GM21390 (cell line): ENCODE data around the gene DLG4.

Source experiments
- ATAC-seq: cut with Tn5 transposase; IDR thresholded peaks from one replicate; pipeline ENCODE4 v1.9.1; 2021; ENCODE audit not compliant: unreplicated experiment

DLG4 gene

DNA sequence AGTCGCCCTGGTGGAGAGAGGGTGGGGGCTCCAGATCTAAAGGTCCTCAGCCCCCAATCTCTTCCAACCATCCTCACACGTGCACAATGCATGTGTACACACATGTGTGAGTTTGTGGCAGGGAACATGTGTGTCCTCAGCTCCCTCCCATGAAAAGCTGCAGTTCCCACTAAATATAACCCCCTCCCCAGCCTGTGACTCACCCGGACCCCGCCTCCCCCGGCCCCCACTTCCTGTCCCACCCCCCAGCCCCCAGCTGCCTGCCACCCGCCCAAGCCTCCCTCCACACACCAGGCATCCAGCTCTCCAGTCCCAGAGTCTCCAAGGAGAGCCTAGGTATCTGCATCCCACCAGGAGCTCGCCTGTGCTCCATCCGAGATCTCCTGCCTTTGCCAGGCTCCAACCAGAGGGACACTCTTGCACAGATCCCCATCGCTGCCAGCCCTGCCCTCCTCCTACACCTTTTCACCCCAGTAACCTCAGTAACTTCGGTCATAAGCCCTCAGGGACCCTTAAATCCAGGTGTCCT lies 3.9 kb downstream of the DLG4 start:
- ATAC-seq = no peak

DNA sequence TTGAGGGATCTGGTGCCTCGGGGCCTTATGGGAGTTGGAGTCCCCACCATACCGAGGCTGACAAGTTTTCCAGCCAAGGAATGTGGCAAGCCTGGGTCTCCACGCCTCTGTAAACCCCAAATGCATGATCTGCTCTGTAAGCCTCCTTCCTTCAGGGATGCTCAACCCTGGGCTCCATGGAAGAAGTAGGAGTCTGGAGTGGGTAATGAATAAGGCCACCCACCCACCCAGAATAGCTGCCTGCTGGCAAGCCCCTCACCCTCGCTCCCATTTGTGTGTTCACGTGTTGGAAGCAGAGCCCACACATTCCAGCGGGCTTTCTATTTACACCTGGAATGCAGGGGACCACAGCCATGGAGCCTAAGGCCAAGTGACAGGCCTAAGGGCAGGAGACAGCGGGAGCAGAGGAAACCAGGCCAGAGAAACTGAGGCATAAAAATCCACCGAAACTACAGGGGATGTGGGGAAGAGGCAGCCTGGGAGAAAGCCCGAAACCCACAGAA lies 4.4 kb downstream of the DLG4 start:
- no peak for ATAC-seq

DNA sequence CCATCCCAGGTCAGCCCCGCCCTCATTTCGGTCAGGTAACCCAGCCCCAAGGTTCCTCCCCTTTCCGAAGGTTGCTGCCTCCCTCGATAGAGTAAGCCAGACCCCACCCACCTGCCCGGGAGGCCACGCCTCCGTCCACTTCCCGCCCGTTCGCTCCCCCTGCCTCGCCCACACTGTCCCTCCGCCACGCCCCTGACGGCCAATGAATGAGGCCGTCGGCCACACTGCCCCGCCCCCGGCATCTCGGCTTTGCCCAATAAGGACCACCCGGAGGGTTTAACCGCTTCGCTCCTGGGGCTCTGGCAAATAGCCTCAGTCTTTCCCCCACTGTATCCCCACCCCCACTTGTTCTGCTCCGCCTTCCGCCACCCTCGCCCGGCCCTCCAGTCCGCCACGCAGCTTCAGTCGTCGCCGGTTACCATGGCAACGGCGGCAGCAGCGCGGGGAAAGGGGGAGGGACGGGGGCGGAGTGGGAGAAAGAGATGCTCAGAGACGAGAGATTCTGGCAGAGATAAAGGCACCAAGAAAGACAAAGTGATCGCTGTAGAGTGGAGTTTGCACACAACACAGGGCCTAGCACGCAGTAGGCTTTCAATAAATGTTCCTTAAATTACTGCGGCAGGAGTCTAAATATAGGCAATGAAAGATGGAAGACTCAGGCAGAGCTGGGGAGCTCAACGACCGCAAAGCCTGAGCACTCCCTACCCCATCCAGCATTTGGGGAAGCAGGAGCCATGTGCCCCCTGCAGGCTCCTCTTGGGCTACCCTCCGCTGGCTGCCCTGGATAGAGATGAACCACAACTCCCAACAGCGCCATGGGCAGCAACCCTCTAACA lies 5.1 kb downstream of the DLG4 start:
- ATAC-seq = peak; percentile 68

DNA sequence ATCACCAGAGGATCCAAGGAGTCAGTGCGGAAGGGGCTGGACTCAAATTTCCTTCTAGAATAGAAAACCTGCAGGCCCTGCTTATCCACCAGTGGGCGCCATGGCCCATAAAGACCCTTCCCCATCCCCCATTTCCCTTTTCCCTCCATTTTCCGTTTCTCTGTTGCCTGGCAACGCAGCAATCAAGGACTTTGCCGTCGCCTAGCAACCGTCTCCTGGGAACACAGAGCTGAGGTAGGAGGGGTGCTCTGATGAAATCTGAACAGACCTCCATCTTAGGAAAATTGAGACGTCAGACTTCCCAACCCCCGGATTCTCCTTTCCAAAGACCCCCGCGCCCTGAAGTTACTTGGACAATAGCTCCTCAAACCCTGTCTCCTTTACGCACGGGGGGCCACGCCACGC lies 5.7 kb downstream of the DLG4 start:
- ATAC-seq = no peak

DNA sequence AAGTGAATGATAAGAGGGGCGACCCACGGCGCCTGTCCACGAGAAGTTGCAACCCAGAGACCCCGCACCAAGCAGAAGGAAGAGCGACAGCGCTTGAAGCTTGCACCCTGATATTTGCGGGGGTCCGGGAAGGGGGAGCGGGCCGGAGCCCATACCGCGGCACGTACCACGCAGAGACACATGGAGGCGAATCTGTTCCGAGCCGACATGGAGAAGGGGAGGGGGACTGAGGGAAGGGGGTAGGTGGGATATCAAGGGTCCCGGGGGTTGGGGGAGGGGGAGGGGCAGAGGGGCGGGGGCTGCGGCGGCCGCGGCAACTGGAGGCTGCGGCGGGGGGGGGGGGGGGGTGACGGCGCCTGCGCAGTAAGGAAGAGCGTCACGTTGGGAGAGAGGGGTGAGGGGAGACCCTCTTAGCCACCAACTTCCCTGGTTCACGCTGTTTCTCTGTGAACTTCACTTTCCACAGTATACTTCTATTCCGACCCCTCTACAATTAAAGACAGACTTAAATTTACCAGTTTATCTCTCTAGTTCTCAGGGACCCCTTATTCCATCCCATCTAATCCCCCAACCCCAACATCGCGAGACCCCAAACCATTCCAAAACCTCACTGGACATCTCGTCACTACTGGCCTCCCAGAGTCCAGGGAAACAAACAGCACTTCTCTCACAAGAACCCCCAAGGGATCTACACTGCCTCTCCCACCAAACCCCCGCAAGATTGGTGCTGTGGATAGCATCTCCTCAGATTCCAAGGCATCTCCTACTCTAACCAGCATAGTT lies 8.0 kb downstream of the DLG4 start:
- no peak for ATAC-seq

DNA sequence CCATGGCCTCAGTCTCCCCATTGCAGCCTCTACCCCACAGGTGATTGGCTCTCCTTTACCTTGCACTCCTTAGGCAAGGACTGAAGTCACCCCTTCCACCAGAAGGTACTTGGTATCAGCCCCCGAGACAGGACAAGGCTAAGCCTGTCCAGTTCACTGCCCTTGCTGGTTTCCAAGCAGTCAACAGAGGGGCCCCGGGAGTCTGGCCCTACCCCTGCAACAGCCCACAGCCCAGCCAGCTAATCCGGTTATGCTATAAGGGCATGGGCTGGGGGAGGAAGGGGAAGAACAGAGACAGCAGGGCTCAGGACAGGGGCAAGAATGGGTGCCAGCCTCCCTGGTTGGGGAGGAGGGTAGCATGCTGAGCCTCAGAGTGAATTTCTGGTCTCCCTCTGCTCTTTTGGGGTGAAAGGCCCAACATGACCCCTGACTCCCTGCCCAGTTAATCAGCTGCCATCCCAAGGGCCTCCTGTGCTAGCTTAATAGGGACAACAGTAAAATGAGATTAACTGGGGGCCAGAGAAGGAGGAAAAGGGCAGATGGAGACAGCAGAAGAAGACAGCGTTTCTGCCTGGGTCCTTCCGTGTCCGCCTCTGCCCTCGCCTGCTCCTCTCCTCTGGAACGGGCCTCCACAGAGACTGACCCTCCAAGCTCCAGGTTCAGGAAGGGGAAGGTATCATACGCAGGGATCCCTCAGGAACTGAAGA lies 10.7 kb downstream of the DLG4 start:
- no peak for ATAC-seq

DNA sequence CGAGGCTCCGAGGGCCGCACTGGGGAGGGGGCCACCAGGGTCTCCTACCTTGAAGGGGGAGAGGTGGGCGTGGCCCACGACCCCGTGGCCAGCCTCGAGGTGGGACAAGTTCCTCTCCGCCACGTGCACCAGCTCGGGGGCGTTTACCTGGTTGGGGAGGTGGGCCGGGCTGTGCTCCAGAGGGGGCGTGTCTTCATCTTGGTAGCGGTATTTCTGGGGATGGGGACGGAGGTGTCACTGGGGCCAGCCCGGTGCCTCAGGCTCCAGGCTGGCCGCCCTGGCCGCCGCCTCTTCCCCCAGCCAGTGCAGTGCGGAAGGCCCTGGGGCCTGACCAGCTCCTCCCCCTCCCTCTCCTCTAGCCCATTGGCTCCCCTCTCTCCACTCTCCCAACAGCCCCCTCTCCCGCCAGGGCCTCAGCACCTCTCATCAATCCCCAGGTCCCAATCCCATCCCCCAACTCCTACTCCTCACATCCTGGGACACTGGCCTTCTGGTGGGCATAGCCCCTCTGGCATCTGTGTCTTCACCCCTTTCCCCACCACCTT lies 11.5 kb downstream of the DLG4 start:
- ATAC-seq = no peak

DNA sequence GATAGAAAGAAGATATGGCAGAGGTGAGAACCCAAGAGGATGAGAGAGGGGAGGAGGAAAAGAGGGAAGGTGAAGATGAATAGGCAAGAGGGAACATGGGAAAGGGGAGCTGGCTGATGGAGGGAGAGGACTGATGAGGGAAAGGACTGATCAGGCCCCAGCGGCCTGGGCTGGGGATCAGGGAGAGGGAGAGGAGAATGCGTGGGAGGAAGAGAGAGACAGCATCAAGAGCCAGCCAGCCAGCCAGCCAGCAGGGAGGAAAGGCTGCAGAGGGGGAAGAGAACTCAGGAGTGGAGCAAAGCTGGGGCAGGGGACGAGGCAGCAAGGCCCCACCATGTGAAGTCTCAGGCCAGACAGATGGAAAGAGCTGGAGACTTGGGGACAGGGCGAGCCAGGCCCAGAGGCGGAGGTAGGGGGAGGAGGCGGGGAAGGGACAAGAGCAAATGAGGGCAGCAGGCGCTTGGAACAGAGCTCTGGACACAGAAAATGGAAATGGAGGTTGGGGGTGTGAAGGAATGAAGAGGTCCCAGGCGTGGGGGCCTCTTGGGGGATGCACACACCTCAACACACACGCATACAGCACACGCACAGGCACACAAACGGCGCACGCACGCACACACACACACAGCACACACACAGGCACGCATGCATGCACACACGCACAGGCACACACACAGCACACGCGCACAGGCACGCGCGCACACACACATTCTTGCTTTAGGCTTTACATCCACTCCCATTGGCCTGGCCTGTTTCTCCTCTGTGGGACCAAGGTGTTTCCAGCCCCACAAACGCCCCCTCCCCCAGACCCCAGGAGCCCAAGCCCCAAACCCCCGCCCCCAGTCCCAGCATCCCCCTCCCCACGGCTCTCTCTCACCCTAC lies 12.3 kb downstream of the DLG4 start:
- no peak for ATAC-seq

DNA sequence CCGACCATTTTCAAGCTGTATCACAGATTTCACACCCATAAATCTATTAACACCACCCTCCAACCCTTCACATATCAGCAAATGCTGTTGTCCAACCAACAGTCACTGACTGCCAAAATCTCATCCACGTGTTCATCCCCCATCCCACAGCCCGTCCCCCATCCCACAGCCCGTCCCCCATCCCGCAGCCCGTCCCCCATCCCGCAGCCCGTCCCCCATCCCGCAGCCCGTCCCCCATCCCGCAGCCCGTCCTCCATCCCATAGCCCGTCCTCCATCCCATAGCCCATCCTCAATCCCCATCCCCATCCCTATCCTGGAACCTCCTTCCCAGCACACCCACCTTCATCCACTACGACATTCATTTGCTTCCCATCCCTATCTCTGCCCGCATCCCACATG lies 14.1 kb downstream of the DLG4 start:
- ATAC-seq = no peak

DNA sequence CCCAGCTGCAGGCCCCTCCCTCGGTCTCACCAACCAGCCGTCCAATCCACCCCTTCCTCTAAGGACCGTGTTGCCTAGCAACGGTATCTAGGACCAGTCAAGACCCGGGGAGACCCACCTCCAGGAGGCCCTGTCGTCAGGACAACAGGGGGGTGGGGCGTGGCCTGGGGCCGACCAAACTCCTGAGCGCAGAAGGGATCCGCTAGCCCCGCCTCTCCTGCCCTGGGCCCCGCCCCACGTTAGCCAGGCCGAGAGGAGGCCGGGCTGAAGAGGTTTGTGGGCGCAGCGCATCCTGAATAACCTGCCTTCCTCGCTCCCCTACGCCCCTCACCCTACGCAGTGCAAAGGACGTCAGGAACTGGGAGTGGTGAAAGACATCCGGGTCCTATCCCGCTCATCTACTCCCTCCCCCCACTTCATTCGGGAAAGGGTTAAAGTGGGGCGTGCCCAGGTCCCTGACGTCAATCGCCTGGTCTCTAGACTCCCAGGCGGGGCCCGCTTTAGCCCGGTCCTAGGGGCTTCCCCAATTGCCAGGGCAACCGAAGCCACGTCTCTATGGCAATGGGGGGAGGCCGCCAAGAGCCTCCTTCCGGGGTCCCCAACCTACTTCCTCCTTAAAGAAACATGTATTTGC lies 14.7 kb downstream of the DLG4 start:
- peak; percentile 78 for ATAC-seq

DNA sequence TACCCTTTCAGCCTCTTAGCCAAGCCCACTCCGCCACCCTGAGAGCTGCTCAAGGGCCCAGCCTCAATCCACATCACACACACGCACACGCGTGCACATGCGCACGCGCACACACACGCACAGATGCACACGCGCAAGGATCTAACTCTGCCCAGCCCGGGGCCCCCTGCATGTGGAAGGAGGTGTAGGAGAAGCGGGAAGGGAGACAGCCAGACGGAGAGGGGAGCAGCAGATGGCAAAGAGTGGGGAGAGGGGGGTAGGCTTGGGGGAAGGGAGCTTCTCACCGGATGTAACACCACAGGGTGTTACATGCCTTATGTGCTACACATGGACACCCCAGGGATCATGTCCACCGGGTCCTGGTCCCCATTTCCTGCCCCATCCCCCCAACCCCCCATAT lies 15.3 kb downstream of the DLG4 start:
- no peak for ATAC-seq

DNA sequence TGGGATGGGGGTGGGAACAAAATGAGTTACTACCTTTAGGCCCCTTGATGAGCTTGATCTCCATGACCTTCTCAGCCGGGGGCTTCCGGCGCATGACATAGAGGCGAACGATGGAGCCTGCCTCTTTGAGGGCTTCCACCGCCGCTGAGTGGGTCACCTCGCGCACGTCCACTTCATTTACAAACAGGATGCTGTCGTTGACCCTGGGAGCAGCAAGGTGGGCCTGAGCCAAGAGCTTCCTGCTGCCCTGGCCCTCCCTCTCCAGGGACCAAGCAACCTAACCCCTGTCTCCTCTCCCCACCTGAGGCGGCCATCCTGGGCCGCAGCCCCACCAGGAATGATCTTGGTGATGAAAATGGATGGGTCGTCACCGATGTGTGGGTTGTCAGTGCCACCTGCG lies 16.2 kb downstream of the DLG4 start:
- ATAC-seq = no peak

DNA sequence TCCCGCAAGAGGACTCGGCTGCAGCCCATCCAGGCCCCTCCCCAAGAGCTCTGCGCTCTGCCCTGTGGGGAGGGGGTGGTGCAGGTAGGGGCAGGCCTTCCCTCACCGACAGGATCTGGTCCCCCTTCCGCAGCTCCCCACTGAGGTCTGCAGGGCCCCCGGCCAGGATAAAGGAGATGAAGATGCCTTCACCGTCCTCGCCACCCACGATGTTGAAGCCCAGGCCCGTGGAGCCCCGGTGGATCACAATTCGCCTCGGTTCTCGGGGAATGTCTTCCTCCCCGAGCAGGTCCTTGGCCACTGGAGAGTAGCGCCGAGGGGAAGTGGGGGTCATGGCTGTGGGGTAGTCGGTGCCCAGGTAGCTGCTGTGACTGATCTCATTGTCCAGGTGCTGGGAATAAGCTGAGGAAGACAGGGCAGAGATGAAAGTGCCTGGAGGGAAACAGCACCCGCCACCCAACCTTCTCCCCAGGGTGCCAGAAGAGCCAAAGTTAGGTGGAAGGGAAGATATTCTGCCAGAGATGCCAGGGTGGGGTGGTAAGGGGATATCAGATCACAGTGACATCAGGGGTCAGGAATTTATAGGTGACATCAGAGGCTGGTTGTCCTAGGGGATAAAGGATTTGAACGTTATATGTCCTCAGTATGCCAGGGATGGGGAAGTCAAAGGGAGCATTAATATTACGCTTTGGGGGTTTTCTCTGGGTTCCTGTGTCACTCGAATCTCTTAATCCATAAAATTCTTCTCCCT lies 22.8 kb downstream of the DLG4 start:
- no peak for ATAC-seq

DNA sequence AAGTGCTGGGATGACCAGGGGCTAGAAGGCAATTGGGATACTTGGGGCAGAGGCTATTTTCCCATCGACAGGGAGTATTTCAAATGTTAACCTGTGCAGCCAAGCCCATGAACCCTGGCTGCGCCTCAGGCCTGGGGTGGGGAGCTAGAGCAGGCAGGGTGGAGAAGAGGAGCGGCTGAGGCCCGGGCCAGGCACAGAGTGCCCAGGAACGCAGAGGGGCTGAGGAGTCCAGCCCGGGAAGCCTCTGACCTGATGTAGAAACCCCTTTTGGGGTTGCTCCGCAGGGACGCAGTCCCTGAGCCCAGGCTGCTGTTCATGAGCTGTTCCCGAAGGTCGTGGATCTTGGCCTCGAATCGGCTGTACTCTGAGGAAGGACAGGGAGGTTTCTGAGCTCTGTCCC lies 23.7 kb downstream of the DLG4 start:
- no peak for ATAC-seq

DNA sequence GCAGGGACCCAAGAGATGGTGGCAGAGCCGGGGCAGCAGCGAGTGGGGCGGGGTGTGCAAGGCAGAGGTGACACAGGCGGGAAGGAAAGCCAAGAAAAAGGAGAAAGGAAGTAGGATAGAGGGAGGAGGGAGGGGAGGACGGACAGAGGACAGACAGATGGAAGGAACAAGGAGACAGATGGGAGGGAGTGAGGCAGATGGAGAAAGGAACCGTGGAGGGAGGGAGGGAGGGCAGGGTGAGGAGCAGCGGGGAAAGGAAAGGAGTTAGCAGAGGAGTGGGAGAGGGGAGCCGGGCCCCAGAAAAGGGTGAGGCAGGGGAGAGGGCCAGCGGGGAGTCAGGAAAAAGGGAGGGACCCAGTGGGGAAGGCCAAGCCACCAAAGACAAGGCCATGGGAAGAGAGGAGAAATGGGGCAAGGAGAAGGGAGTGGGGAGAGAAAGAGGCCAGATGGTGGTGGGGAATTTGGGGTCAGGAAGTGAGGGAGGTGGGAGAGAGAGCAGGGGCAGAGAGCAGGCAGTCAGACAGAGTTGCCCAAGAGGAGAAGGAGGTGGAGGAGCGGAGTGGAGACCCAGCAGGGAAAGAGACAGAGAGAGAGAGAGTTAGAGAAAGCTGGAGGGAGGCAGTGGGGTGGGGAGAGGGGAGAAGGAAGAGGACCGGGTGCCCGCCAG lies 27.2 kb downstream of the DLG4 start:
- no peak for ATAC-seq

DNA sequence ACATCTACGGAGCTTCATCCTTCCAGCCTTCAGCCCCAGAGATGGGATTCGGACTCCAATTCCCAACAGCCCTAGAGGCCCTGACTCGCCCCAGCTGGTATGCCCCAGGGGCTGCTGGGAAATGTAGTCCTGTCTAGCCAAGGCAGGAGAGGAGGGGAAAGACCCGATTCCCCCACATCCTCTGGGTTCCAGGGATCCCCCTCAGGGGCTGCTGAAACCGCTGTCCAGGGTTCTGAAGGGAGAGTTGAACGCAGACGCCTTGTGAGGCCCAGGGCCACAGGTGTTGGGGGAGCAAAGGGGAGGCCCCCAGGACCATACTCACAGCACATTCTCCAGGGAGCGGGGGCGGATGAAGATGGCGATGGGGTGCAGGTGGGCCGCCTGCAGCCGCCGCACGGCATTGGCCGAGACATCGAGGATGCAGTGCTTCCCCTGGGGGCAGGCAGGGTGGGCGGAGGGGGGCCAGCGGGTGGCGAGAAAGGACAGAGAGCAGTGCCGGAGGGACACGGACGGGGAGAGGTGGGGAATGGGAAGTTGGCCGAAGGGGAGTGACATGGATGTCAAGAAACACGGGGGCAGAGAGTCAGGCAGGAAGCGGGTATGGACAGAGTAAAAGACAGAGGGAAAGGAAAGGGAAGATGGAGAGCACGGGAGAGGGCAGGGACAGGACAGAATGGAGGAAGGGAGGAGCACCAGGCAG lies 27.9 kb downstream of the DLG4 start:
- no peak for ATAC-seq

DNA sequence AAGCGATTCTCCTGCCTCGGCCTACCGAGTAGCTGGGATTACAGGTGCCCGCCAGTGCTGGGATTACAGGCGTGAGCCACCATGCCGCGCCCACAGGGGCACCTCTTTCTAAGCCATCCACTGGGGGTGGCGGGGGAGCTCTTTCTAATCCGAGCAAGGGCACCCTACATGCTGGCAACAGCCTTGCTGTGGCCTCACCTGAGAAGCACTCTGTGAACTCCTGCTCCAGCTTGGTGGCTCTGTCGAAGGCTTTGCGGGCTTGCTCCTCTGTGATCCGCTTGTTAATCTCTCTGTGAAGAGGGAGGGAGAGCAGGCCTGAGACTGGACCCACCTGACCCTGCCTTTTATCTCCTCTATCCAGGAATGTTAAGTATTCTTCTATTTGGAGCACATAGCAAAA lies 28.6 kb downstream of the DLG4 start:
- ATAC-seq = no peak
